ENCODE measurements around the gene FOXO6.

Gene FOXO6

GRCh38 chr1:41364442-41365319, 3.4 kb downstream of the FOXO6 start:
- TF ChIP-seq GATA2 (IDR thresholded peaks at IDR 0.05; ENCODE audit: low read depth, low read length) (no peak), GATA3 (IDR thresholded peaks at IDR 0.05; ENCODE audit: low read depth, low read length) (no peak)

GRCh38 chr1:41365320-41365633, 4.0 kb downstream of the FOXO6 start:
- TF ChIP-seq GATA3 (IDR thresholded peaks at IDR 0.05; ENCODE audit: low read depth, low read length): no peak
- no peak for TF ChIP-seq GATA2 (IDR thresholded peaks at IDR 0.05; ENCODE audit: low read depth, low read length)

GRCh38 chr1:41365772-41366454, 4.7 kb downstream of the FOXO6 start:
- no peak for TF ChIP-seq GATA2 (IDR thresholded peaks at IDR 0.05; ENCODE audit: low read depth, low read length)
- no peak for TF ChIP-seq GATA3 (IDR thresholded peaks at IDR 0.05; ENCODE audit: low read depth, low read length)

DNA sequence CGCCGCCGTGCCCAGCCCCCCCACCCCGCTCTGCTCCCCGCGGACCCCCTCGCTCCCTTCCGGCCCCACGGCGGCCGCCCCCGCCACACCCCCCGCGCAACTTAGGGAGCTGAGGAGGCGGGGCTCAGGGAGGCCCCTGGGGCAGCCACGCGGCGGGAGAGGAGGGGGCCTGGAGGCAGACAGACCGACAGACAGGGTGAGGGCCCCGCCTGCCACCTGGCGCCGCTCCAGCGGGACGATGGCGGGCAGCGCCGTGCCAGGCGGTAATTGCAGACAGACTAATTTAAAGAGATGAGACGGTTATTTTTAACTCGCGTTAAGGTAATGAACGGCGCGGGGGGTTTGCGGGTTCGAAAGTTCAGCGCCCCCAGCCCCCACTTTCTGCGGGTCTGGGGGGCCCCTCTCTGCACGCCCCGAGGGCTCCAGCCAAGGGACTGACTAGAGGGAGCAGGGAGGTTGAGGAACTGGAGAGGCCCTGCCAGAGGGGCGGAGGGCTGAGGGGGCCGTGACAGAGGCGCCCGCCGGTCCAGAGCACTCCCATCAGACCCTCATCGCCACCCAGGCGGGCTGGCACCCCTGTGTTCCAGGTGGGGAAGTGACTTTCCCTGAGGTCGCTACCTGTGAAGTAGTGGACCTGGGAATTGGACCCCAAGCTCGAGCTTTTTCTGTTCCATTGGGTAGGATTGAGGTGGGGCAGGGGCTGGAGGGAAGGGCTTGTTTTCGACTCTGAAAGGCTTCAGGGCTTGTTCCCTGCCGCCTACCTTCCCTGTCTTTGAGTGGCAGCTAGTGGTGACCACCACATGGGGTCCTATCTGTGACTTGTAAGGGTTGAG, 5.4 kb downstream of the FOXO6 start:
- no peak for TF ChIP-seq GATA2 (IDR thresholded peaks at IDR 0.05; ENCODE audit: low read depth, low read length)
- TF ChIP-seq GATA3 (IDR thresholded peaks at IDR 0.05; ENCODE audit: low read depth, low read length): no peak

- TF ChIP-seq GATA2 (IDR thresholded peaks at IDR 0.05; ENCODE audit: low read depth, low read length) (no peak), GATA3 (IDR thresholded peaks at IDR 0.05; ENCODE audit: low read depth, low read length) (no peak)
Observed at GRCh38 chr1:41367288-41367642, 6.0 kb downstream of the FOXO6 start.

DNA sequence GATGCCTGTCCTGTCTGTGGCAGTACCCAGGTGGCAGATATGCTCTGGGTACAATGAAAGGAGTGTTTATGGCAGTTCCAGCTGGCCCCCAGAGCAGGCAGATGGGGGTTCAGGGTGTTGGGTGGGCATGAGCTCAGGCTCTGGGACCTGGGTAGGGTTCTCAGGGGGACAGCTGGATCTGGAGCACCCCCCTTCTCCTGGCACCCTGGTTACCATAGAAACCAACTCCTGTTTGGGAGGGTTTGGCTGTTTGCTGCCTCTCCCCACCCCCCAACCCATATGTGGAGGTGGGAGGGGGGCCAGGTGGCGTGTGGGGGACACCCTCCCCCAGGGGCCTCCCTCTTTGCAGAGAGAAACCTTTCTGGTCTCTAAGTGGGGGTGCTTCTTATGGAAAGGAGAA, 7.1 kb downstream of the FOXO6 start:
- no peak for TF ChIP-seq GATA3 (IDR thresholded peaks at IDR 0.05; ENCODE audit: low read depth, low read length)
- TF ChIP-seq GATA2 (IDR thresholded peaks at IDR 0.05; ENCODE audit: low read depth, low read length): no peak

- TF ChIP-seq GATA2 (IDR thresholded peaks at IDR 0.05; ENCODE audit: low read depth, low read length) (no peak), GATA3 (IDR thresholded peaks at IDR 0.05; ENCODE audit: low read depth, low read length) (no peak)
Observed at GRCh38 chr1:41368801-41369200, 7.6 kb downstream of the FOXO6 start.

DNA sequence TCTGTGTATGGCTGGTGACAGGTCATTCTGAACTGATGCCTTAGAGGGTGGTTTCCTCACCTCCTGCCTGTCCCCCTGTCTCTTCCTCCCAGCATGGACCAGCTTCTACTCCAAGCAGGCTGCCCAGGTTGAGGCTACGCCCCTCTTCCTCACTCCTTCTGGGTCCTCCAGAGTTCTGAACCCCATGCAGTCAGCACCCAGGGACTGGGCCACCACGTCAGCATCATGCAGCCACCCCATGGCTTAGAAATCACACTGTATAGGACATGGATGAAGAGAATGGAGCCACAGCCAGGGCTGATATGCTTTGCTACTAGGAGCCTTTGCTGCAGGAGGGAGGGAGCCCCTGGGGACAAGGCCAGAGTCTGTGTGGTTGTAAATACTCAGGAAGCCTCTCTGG, 8.3 kb downstream of the FOXO6 start:
- TF ChIP-seq GATA3 (IDR thresholded peaks at IDR 0.05; ENCODE audit: low read depth, low read length): no peak

DNA sequence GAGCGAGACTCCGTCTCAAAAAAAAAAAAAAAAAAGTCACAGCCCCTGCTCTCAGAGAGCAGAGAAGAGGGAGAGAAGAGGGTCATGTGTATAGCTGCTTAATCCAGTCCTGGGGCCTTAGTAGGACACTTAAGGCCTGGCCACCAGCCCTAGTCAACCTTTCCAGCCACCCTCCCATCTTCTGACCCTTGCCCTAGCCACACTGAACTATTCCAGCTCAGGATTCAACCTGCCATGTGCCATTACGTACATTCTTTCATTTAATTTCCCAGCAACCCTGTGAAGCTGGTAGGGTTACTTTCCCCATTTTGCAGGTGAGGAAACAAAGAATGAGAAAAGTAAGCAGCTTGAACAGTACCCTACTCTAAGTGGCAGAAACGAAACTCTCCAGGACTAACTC, 9.0 kb downstream of the FOXO6 start:
- TF ChIP-seq GATA3 (IDR thresholded peaks at IDR 0.05; ENCODE audit: low read depth, low read length): no peak
- no peak for TF ChIP-seq GATA2 (IDR thresholded peaks at IDR 0.05; ENCODE audit: low read depth, low read length)

DNA sequence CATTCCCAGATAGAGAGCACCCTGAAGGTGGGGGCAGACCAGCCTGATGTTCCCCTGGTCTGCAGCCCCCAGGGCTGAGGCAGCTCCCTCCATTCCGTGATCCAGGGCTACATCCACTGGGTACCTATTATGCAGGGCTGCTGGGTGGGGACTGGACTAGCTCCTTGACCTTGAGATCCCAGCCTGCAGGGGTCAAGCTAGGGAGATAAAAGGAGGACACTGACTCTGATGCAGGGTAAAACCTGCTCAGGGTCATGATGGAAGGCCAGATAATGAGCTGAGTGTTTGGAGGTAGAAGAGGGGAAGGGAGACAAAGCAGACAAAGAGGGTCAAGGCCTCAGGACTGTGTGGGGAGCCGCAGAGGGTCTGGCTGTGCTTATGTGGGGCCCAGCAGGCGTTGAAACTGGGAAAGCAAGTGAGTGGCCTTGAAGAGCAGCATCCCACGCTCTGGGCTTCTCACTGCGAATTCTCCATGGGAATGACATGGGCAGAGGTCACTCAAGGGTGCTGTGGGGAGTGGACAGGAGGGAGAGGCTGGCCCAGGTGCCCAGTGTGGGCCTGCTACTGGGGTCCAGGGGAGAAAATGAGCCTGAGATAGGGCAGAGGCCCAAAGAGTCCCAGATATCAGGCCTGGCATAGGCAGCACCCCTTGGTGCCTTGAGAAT, 9.7 kb downstream of the FOXO6 start:
- TF ChIP-seq GATA2 (IDR thresholded peaks at IDR 0.05; ENCODE audit: low read depth, low read length) (no peak), GATA3 (IDR thresholded peaks at IDR 0.05; ENCODE audit: low read depth, low read length) (no peak)

GRCh38 chr1:41371630-41372599, 10.7 kb downstream of the FOXO6 start:
- no peak for TF ChIP-seq GATA2 (IDR thresholded peaks at IDR 0.05; ENCODE audit: low read depth, low read length)
- TF ChIP-seq GATA3 (IDR thresholded peaks at IDR 0.05; ENCODE audit: low read depth, low read length): no peak

DNA sequence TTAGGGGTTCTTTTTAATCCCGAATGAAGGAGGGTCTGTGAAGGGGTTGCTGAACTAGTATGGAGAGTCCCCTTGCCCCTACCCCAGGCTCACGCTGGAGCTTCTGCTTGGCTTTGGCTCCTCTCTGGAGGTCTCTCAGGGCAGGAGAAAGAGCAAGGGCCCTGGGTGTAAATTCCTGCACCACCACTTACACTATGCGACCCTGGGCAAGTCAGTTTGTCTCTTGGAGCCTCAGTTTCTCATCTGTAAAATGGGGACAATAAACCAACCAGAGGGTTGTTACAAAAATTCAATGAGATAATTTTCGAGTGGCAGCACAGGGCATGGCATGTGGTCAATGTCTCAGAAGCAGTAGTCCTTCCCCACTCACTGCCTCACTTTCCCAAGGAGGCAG, 11.4 kb downstream of the FOXO6 start:
- TF ChIP-seq GATA3 (IDR thresholded peaks at IDR 0.05; ENCODE audit: low read depth, low read length) (no peak), GATA2 (IDR thresholded peaks at IDR 0.05; ENCODE audit: low read depth, low read length) (no peak)

GRCh38 chr1:41373373-41373772, 12.1 kb downstream of the FOXO6 start:
- TF ChIP-seq GATA3 (IDR thresholded peaks at IDR 0.05; ENCODE audit: low read depth, low read length) (no peak), GATA2 (IDR thresholded peaks at IDR 0.05; ENCODE audit: low read depth, low read length) (no peak)

Measured in SH-SY5Y (cell line).